NCI-H2227 (cell line): Measurements from ENCODE around the gene SUMO3.

Experiments
- DNase-seq: peaks from one replicate; lab custom pipeline; 2025; ENCODE audit not compliant: unreplicated experiment; lab: John Stamatoyannopoulos, UW

Gene SUMO3

GRCh38 chr21:44804762-44805161 is 13.1 kb downstream of the SUMO3 start:
- DNase-seq = no peak

- DNase-seq = no peak
These were observed 14.2 kb downstream of the SUMO3 start for GRCh38 chr21:44803651-44804050.

- DNase-seq = peak; percentile 46
These were observed 15.3 kb downstream of the SUMO3 start for GRCh38 chr21:44802396-44803153.

GRCh38 chr21:44801468-44802395 is 16.1 kb downstream of the SUMO3 start, which contains the start of gene UBE2G2:
UBE2G2 (minus strand) TSS chr21:44801820; CDS start chr21:44801748, 72 bp downstream.
- peak; percentile 91 for DNase-seq

- DNase-seq = peak; percentile 49
These were observed 16.8 kb downstream of the SUMO3 start for GRCh38 chr21:44800971-44801467.

GRCh38 chr21:44800103-44800502 is 17.8 kb downstream of the SUMO3 start:
- peak; percentile 57 for DNase-seq

GRCh38 chr21:44799646-44800045 is 18.2 kb downstream of the SUMO3 start:
- DNase-seq = no peak

- DNase-seq = no peak
These were observed 20.1 kb downstream of the SUMO3 start for GRCh38 chr21:44797775-44798174.

- no peak for DNase-seq
These were observed 22.5 kb downstream of the SUMO3 start for GRCh38 chr21:44795342-44795741.

- no peak for DNase-seq
These were observed 24.1 kb downstream of the SUMO3 start for GRCh38 chr21:44793592-44794374.

- DNase-seq = peak; percentile 82
These were observed 24.9 kb downstream of the SUMO3 start for GRCh38 chr21:44792702-44793591.

- DNase-seq = no peak
These were observed 25.9 kb downstream of the SUMO3 start for GRCh38 chr21:44791993-44792392.

GRCh38 chr21:44791246-44791645 is 26.6 kb downstream of the SUMO3 start:
- DNase-seq = no peak

GRCh38 chr21:44790368-44790767 is 27.5 kb downstream of the SUMO3 start:
- DNase-seq = no peak

GRCh38 chr21:44789880-44790279 is 28.0 kb downstream of the SUMO3 start:
- no peak for DNase-seq

GRCh38 chr21:44785620-44786335 is 32.1 kb downstream of the SUMO3 start:
- peak; percentile 72 for DNase-seq

- DNase-seq = no peak
These were observed 33.1 kb downstream of the SUMO3 start for GRCh38 chr21:44784810-44785209.

- DNase-seq = no peak
These were observed 34.7 kb downstream of the SUMO3 start for GRCh38 chr21:44783020-44783696.
